Measurements from ENCODE around the gene FBXL13. TPM values are rescaled to one million over a fixed set of nuclear protein-coding genes. Genes with fewer than 3 reads are reported as not detected.

Gene FBXL13
- total and polyA plus RNA-seq, 2 of the 8 experiments (the other 6 are each of a cell fraction or from before 2014, with no cell fraction given), result 1.2 to 2.8 TPM

GRCh38 chr7:103074519-103075336, at the start of gene FBXL13, which contains the start of gene ARMC10 (continued):
- no peak for TF ChIP-seq BRCA1 (IDR thresholded peaks at IDR 0.05; ENCODE audit: low read depth, low read length)
- TF ChIP-seq RNF2 (IDR thresholded peaks at IDR 0.05; ENCODE audit: borderline replicate concordance, low read depth, low read length, missing control alignments, poor library complexity, severe bottlenecking), result no peak
- TF ChIP-seq PHF8 (conservative IDR thresholded peaks at IDR 0.05; ENCODE audit: low read depth, low read length), result peak; percentile 66
- TF ChIP-seq RXRA (IDR thresholded peaks at IDR 0.05; ENCODE audit: insufficient read depth, low read depth, low read length), result no peak
- no peak for TF ChIP-seq GTF2F1 (IDR thresholded peaks at IDR 0.05; ENCODE audit: borderline replicate concordance, low read depth, low read length)
- TF ChIP-seq, protein P1, sequence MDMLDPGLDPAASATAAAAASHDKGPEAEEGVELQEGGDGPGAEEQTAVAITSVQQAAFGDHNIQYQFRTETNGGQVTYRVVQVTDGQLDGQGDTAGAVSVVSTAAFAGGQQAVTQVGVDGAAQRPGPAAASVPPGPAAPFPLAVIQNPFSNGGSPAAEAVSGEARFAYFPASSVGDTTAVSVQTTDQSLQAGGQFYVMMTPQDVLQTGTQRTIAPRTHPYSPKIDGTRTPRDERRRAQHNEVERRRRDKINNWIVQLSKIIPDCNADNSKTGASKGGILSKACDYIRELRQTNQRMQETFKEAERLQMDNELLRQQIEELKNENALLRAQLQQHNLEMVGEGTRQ (IDR thresholded peaks at IDR 0.05; ENCODE audit: low read length), result peak; percentile 60
- TF ChIP-seq POU5F1 (IDR thresholded peaks at IDR 0.05; ENCODE audit: low read depth, low read length), result no peak
- no peak for TF ChIP-seq JUN (IDR thresholded peaks at IDR 0.05; ENCODE audit: low read depth, low read length)

All from H1 (cell line).